Cardiac muscle cell (in vitro differentiated cells and primary cell): ENCODE results near the gene INTS7. TPM values are rescaled to one million over a fixed set of nuclear protein-coding genes. Genes with fewer than 3 reads are reported as not detected.

Source experiments
- DNase-seq, 2 donors: peaks; one replicate each; pipeline versions ENCODE4 v3.0.0 to v3.0.0-alpha.2; 2010 to 2017; ENCODE audit warnings: low read depth in 1 of 2, low spot score in 1 of 2
- H3K27ac ChIP-seq: fragments of 200-600 bp; sonication (generic); 2 replicates; pipeline ENCODE4 v1.5.1; 2016
- H3K27me3 ChIP-seq: fragments of 200-600 bp; sonication (generic); 2 replicates; pipeline ENCODE4 v1.6.0; 2016; ENCODE audit warnings: control low read depth
- H3K36me3 ChIP-seq: fragments of 200-600 bp; sonication (generic); 2 replicates; pipeline ENCODE4 v1.5.1; 2016; ENCODE audit warnings: control low read depth
- H3K4me1 ChIP-seq: fragments of 200-600 bp; sonication (generic); 2 replicates; pipeline ENCODE4 v1.8.1; 2017; ENCODE audit warnings: low read depth, mild to moderate bottlenecking, mixed run types
- H3K4me3 ChIP-seq: fragments of 200-600 bp; sonication (generic); 2 replicates; pipeline ENCODE4 v1.5.1; 2016; ENCODE audit warnings: mild to moderate bottlenecking
- H3K9me3 ChIP-seq: fragments of 200-600 bp; sonication (generic); 2 replicates; pipeline ENCODE4 v1.5.1; 2017; ENCODE audit warnings: low read depth, mild to moderate bottlenecking, control low read depth
- CTCF ChIP-seq: IDR thresholded peaks from 2 replicates; pipeline ENCODE4 v1.5.1; 2012; ENCODE audit warnings: low read depth, mild to moderate bottlenecking, low read length
- polyA plus RNA-seq: library from polyadenylated mRNA; unstranded; fragments of >200 nt; fragmentation: Nextera tagmentation; extraction: Ambion mirVana; gene quantifications from 2 replicates; pipeline ENCODE4 v1.2.1, GENCODE V29; 2016
- total RNA-seq: library from RNA; depleted of rRNA; stranded (reverse); fragments of >200 nt; gene quantifications from 2 replicates; pipeline ENCODE4 v1.2.3, GENCODE V29; 2016

The INTS7 gene
- total and polyA plus RNA-seq, 2 experiments from 2014 or later, result 5.6 to 11.3 TPM

- no peak for TF ChIP-seq CTCF
- DNase-seq, result peak in 1 of 2 donors; percentile 22
- Histone ChIP-seq H3K4me3 (no peak overlapping the region), H3K27ac (peak overlapping the region; percentile 20), H3K4me1 (peaks cover 29% of the 10 kb centered on the region), H3K9me3 (no peaks in the 10 kb centered on the region), H3K27me3 (no peaks in the 10 kb centered on the region), H3K36me3 (no peaks in the 10 kb centered on the region)
Observed at GRCh38 chr1:211935448-211935970, 99.8 kb downstream of the INTS7 start.

GRCh38 chr1:211933946-211934714 lies 101.2 kb downstream of the INTS7 start:
- no peak for DNase-seq
- H3K4me1 ChIP-seq, result peaks cover 29% of the 10 kb centered on the region
- no peak for TF ChIP-seq CTCF
- H3K27me3 ChIP-seq, result no peaks in the 10 kb centered on the region
- no peaks in the 10 kb centered on the region for H3K36me3 ChIP-seq
- H3K27ac ChIP-seq, result no peak overlapping the region
- no peak overlapping the region for H3K4me3 ChIP-seq
- H3K9me3 ChIP-seq, result no peaks in the 10 kb centered on the region

GRCh38 chr1:211932933-211933254 lies 102.5 kb downstream of the INTS7 start:
- H3K36me3 ChIP-seq, result no peaks in the 10 kb centered on the region
- no peak overlapping the region for H3K27ac ChIP-seq
- no peak overlapping the region for H3K4me3 ChIP-seq
- TF ChIP-seq CTCF, result no peak
- no peaks in the 10 kb centered on the region for H3K9me3 ChIP-seq
- H3K4me1 ChIP-seq, result peaks cover 29% of the 10 kb centered on the region
- no peaks in the 10 kb centered on the region for H3K27me3 ChIP-seq
- no peak for DNase-seq

- TF ChIP-seq CTCF, result no peak
- no peak overlapping the region for H3K4me3 ChIP-seq
- no peaks in the 10 kb centered on the region for H3K36me3 ChIP-seq
Observed at GRCh38 chr1:211932231-211932932, 103.0 kb downstream of the INTS7 start.

GRCh38 chr1:211929683-211930082 lies 105.7 kb downstream of the INTS7 start:
- no peaks in the 10 kb centered on the region for H3K27me3 ChIP-seq
- H3K4me3 ChIP-seq, result no peak overlapping the region
- H3K36me3 ChIP-seq, result no peaks in the 10 kb centered on the region
- TF ChIP-seq CTCF, result no peak
- H3K9me3 ChIP-seq, result no peaks in the 10 kb centered on the region
- DNase-seq, result no peak
- H3K4me1 ChIP-seq, result peaks cover 18% of the 10 kb centered on the region
- no peak overlapping the region for H3K27ac ChIP-seq

More at GRCh38 chr1:211932231-211932932, 103.0 kb downstream of the INTS7 start:
- DNase-seq, result peak in 1 of 2 donors; percentile 49
- peaks cover 29% of the 10 kb centered on the region for H3K4me1 ChIP-seq
- H3K27ac ChIP-seq, result no peak overlapping the region
- no peaks in the 10 kb centered on the region for H3K27me3 ChIP-seq
- H3K9me3 ChIP-seq, result no peaks in the 10 kb centered on the region
